Prostate gland (tissue), 2 donors: Measurements from ENCODE around the gene DOCK4. TPM values are rescaled to one million over a fixed set of nuclear protein-coding genes. Genes with fewer than 3 reads are reported as not detected.

Experiments used
- DNase-seq: peaks from one replicate; pipeline ENCODE4 v3.0.0-alpha.2; 2019; ENCODE audit warnings: low spot score
- H3K27ac ChIP-seq, 2 donors: fragments of 200-600 bp; sonication (generic); 2 replicates each; pipeline ENCODE4 v1.5.1; 2017 to 2019
- H3K27me3 ChIP-seq: fragments of 200-600 bp; sonication (generic); replicated peaks from 2 replicates; pipeline ENCODE4 v1.5.1; 2019; ENCODE audit not compliant: insufficient read depth
- H3K36me3 ChIP-seq, 2 donors: fragments of 200-600 bp; sonication (generic); 1 replicate in 1 of 2; 2 replicates in 1 of 2; pipeline versions ENCODE4 v1.5.1 to v1.8.1; 2017 to 2019
- H3K4me1 ChIP-seq: fragments of 200-600 bp; sonication (generic); replicated peaks from 2 replicates; pipeline ENCODE4 v1.5.1; 2019
- H3K4me3 ChIP-seq, 2 donors: fragments of 200-600 bp; sonication (generic); 2 replicates each; pipeline ENCODE4 v1.5.1; 2017 to 2019
- H3K9me3 ChIP-seq: fragments of 200-600 bp; sonication (generic); 2 replicates; pipeline ENCODE4 v1.5.1; 2017
- CTCF ChIP-seq, 4 experiments: fragments of 200-600 bp in 2 of 4; fragments of 450-650 bp in 2 of 4; sonication (generic) in 2 of 4; IDR thresholded peaks; 1 replicate in 3 of 4; 2 replicates in 1 of 4; pipeline ENCODE4 v1.5.1; 2016 to 2019; ENCODE audit warnings: antibody characterized with exemption in 4 of 4, mild to moderate bottlenecking in 2 of 4, moderate library complexity in 2 of 4
- POLR2A ChIP-seq: fragments of 450-650 bp; IDR thresholded peaks from one replicate; pipeline ENCODE4 v1.6.1; 2016; ENCODE audit warnings: antibody characterized with exemption, mild to moderate bottlenecking
- POLR2AphosphoS5 ChIP-seq: sonication (generic); formaldehyde crosslinking; IDR thresholded peaks from one replicate; pipeline ENCODE4 v1.6.1; 2017; ENCODE audit warnings: antibody characterized with exemption
- WGBS: methylation state at CpG from one replicate; pipeline ENCODE4 v1.1.5; 2018; 5-methylcytosine and 5-hydroxymethylcytosine counted together
- intact Hi-C: fragments of 100-400 bp; cut with DNase I; formaldehyde crosslinking; loops from one replicate; pipeline ENCODE4 v1.14.2; 2022
- total RNA-seq, 2 donors: library from RNA; depleted of rRNA; stranded (reverse); fragments of >200 nt; gene quantifications; one replicate each; pipeline ENCODE4 v1.1.0, GENCODE V29; 2016

Gene DOCK4
- total RNA-seq, 2 donors from 2014 or later: 21.8 to 37.4 TPM

- Histone ChIP-seq H3K36me3 (no peaks in the 10 kb centered on the region), H3K27ac (no peak overlapping the region), H3K27me3 (no peaks in the 10 kb centered on the region), H3K4me1 (no peaks in the 10 kb centered on the region), H3K4me3 (no peak overlapping the region), H3K9me3 (no peaks in the 10 kb centered on the region)
- 92% methylated on average over 20 of the region's 20 CpGs for WGBS
- no peak for TF ChIP-seq POLR2A
- TF ChIP-seq CTCF (IDR thresholded peaks at IDR 0.05): no peak
- intact Hi-C loops: no loop called here
- DNase-seq: no peak
These were observed 14.8 kb upstream of the DOCK4 start for GRCh38 chr7:112220877-112221434.

- H3K36me3 ChIP-seq: no peaks in the 10 kb centered on the region
- intact Hi-C loops: no loop called here
- 64% methylated on average over 4 of the region's 4 CpGs for WGBS
These were observed 9.6 kb upstream of the DOCK4 start for GRCh38 chr7:112215787-112216186.

GRCh38 chr7:112214883-112215282 is 8.7 kb upstream of the DOCK4 start:
- intact Hi-C loops: no loop called here
- H3K36me3 ChIP-seq: no peaks in the 10 kb centered on the region
- DNase-seq: no peak
- H3K27ac ChIP-seq: no peak overlapping the region
- no peak overlapping the region for H3K4me3 ChIP-seq
- no peaks in the 10 kb centered on the region for H3K27me3 ChIP-seq
- 86% methylated on average over 2 of the region's 2 CpGs for WGBS
- no peaks in the 10 kb centered on the region for H3K4me1 ChIP-seq
- H3K9me3 ChIP-seq: no peaks in the 10 kb centered on the region
- TF ChIP-seq CTCF (IDR thresholded peaks at IDR 0.05): no peak
- no peak for TF ChIP-seq POLR2A

More at GRCh38 chr7:112215787-112216186, 9.6 kb upstream of the DOCK4 start:
- Histone ChIP-seq H3K27ac (no peak overlapping the region), H3K4me3 (no peak overlapping the region), H3K4me1 (no peaks in the 10 kb centered on the region), H3K27me3 (no peaks in the 10 kb centered on the region), H3K9me3 (no peaks in the 10 kb centered on the region)
- DNase-seq: no peak
- TF ChIP-seq POLR2AphosphoS5 (no peak), POLR2A (no peak), CTCF (IDR thresholded peaks at IDR 0.05) (no peak)

GRCh38 chr7:112214268-112214667 is 8.1 kb upstream of the DOCK4 start:
- TF ChIP-seq CTCF (IDR thresholded peaks at IDR 0.05): no peak
- TF ChIP-seq POLR2A: no peak
- no peak for TF ChIP-seq POLR2AphosphoS5
- H3K27ac ChIP-seq: no peak overlapping the region
- no peak overlapping the region for H3K4me3 ChIP-seq
- H3K9me3 ChIP-seq: no peaks in the 10 kb centered on the region
- no peak for DNase-seq
- H3K27me3 ChIP-seq: no peaks in the 10 kb centered on the region
- no peaks in the 10 kb centered on the region for H3K36me3 ChIP-seq
- no peaks in the 10 kb centered on the region for H3K4me1 ChIP-seq
- intact Hi-C loops: no loop called here

- Histone ChIP-seq H3K4me3 (no peak overlapping the region), H3K36me3 (no peaks in the 10 kb centered on the region), H3K9me3 (no peaks in the 10 kb centered on the region), H3K27ac (no peak overlapping the region), H3K4me1 (no peaks in the 10 kb centered on the region), H3K27me3 (no peaks in the 10 kb centered on the region)
- TF ChIP-seq POLR2A (no peak), POLR2AphosphoS5 (no peak), CTCF (IDR thresholded peaks at IDR 0.05) (no peak)
- no peak for DNase-seq
- WGBS: 96% methylated on average over 1 of the region's 1 CpG
- intact Hi-C loops: no loop called here
These were observed 7.5 kb upstream of the DOCK4 start for GRCh38 chr7:112213735-112214134.
